Right cardiac atrium (tissue), 5 donors: ENCODE measurements around the gene PI4KB. TPM values are rescaled to one million over a fixed set of nuclear protein-coding genes. Genes with fewer than 3 reads are reported as not detected.

Experiments
- ATAC-seq, 2 donors: fragments of 200-7000 bp; cut with Tn5 transposase; one replicate each; pipeline versions ENCODE4 v1.8.0 to v1.9.1; 2020; ENCODE audit warnings: moderate library complexity in 2 of 2, mild to moderate bottlenecking in 1 of 2
- DNase-seq, 3 donors: peaks; one replicate each; pipeline ENCODE4 v3.0.0-alpha.2; 2020
- H3K27ac ChIP-seq: one replicate; pipeline ENCODE4 v1.5.1; 2013; ENCODE audit warnings: mild to moderate bottlenecking, low read length, control low read depth, moderate library complexity
- H3K27me3 ChIP-seq: one replicate; pipeline ENCODE4 v1.6.1; 2013; ENCODE audit not compliant: control insufficient read depth, insufficient read depth
- H3K4me1 ChIP-seq: one replicate; pipeline ENCODE4 v1.6.1; 2013; ENCODE audit warnings: low read length; ENCODE audit not compliant: control insufficient read depth, insufficient read depth
- H3K4me3 ChIP-seq: one replicate; pipeline ENCODE4 v1.5.1; 2013; ENCODE audit warnings: low read length, control low read depth
- H3K9me3 ChIP-seq: one replicate; pipeline ENCODE4 v1.6.1; 2013; ENCODE audit warnings: low read length; ENCODE audit not compliant: control insufficient read depth
- WGBS: extraction: QIAGEN DNeasy Blood & Tissue Kit; methylation state at CpG from one replicate; pipeline ENCODE4 v1.1.7; 2013; 5-methylcytosine and 5-hydroxymethylcytosine counted together
- intact Hi-C, 4 donors: fragments of 100-400 bp; cut with DNase I; formaldehyde crosslinking; loops; one replicate each; pipeline versions ENCODE4 v1.11.0 to v1.14.0; 2022 to 2023
- polyA plus RNA-seq: library from polyadenylated mRNA; stranded (reverse); fragments of 200-250 nt; gene quantifications from one replicate; pipeline ENCODE4 v1.2.3, GENCODE V29; 2013
- total RNA-seq, 4 donors: library from RNA; stranded (reverse); fragmentation: NEBNext Ultra II Directional; extraction: Animal tissue kit (Norgen Biotek cat#: 25700); gene quantifications; one replicate each; pipeline ENCODE4 v1.2.1, GENCODE V29; 2021
- donor health status: healthy with polysubstance abuse.
- donor health status: DM: no; HTN: yes; CAD: no.
- donor health status: DM: no; HTN: no; CAD: no.
- donor health status: DM: no; HTN: yes; CAD: no; lungs with severe emphysema.
- donor health status: DM: yes; HTN: yes; CAD: no.

PI4KB gene
- total and polyA plus RNA-seq, 5 donors: 31.0 to 62.0 (median 49.2) TPM

- no peaks in the 10 kb centered on the region for H3K27me3 ChIP-seq
- intact Hi-C loops: no loop called here
- 77% methylated on average over 3 of the region's 3 CpGs for WGBS
- H3K4me1 ChIP-seq: no peaks in the 10 kb centered on the region
- no peaks in the 10 kb centered on the region for H3K9me3 ChIP-seq
- no peak overlapping the region for H3K4me3 ChIP-seq
- ATAC-seq: no peak
- H3K27ac ChIP-seq: no peak overlapping the region
- no peak for DNase-seq
Observed at GRCh38 chr1:151273924-151274466, 53.2 kb downstream of the PI4KB start.

GRCh38 chr1:151267760-151268159, 59.5 kb downstream of the PI4KB start:
- DNase-seq (no peak), ATAC-seq (no peak)
- 66% methylated on average over 4 of the region's 4 CpGs for WGBS
- no peaks in the 10 kb centered on the region for H3K4me1 ChIP-seq
- no peak overlapping the region for H3K27ac ChIP-seq
- H3K4me3 ChIP-seq: no peak overlapping the region
- H3K27me3 ChIP-seq: no peaks in the 10 kb centered on the region
- H3K9me3 ChIP-seq: no peaks in the 10 kb centered on the region
- intact Hi-C loops: no loop called here

- DNase-seq (no peak), ATAC-seq (no peak)
- Histone ChIP-seq H3K27ac (no peak overlapping the region), H3K9me3 (no peaks in the 10 kb centered on the region), H3K4me3 (no peak overlapping the region), H3K27me3 (no peaks in the 10 kb centered on the region), H3K4me1 (no peaks in the 10 kb centered on the region)
- 80% methylated on average over 8 of the region's 8 CpGs for WGBS
- intact Hi-C loops: no loop called here
Observed at GRCh38 chr1:151266821-151267220, 60.4 kb downstream of the PI4KB start.

- WGBS: 93% methylated on average over 3 of the region's 3 CpGs
- intact Hi-C loops: no loop called here
- no peaks in the 10 kb centered on the region for H3K27me3 ChIP-seq
- ATAC-seq: no peak
- H3K9me3 ChIP-seq: no peaks in the 10 kb centered on the region
- no peaks in the 10 kb centered on the region for H3K4me1 ChIP-seq
- no peak overlapping the region for H3K4me3 ChIP-seq
- DNase-seq: no peak
- H3K27ac ChIP-seq: no peak overlapping the region
Observed at GRCh38 chr1:151266315-151266714, 60.9 kb downstream of the PI4KB start.

DNA sequence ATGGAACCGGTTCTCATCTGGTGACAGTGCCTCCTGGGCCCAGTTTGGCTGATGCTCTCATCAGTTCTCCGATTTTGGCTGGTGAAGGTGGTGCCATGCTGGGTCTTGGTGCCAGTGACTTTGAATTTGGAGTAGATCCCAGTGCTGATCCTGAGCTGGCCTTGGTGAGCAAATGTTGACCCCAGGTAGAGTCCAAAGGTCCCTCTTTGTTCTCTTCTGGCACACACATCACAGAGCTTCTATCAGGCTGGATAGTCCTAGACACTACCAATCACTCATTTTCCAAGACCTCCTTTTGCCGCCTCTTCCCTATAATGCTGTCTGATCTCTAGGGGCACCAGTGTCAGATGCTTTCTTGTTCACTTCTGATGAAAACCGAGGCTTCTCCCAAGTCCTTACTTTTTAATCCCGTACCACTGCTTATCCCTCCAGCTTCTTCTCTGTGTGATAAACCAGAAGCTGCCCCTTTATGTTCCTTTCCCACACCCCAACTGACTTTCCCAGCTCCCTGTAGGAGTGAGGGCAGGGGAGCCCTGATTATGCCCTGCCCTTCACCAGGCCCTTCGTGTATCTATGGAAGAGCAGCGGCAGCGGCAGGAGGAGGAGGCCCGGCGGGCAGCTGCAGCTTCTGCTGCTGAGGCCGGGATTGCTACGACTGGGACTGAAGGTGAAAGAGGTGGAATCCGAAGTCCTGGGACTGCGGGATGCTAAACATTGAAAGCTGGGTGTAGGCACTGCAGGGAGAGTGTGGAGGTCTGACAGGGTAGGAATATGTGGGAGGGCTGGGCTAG, 61.6 kb downstream of the PI4KB start:
- intact Hi-C loops: no loop called here
- no peaks in the 10 kb centered on the region for H3K27me3 ChIP-seq
- 92% methylated on average over 14 of the region's 14 CpGs for WGBS
- H3K4me1 ChIP-seq: no peaks in the 10 kb centered on the region
- no peak for ATAC-seq
- H3K27ac ChIP-seq: no peak overlapping the region
- no peak overlapping the region for H3K4me3 ChIP-seq
- no peaks in the 10 kb centered on the region for H3K9me3 ChIP-seq
- no peak for DNase-seq

GRCh38 chr1:151259351-151259750, 67.9 kb downstream of the PI4KB start:
- DNase-seq (no peak), ATAC-seq (no peak)
- no peak overlapping the region for H3K4me3 ChIP-seq
- H3K27ac ChIP-seq: no peak overlapping the region
- 74% methylated on average over 2 of the region's 2 CpGs for WGBS
- peaks cover 1% of the 10 kb centered on the region for H3K4me1 ChIP-seq
- H3K27me3 ChIP-seq: no peaks in the 10 kb centered on the region
- H3K9me3 ChIP-seq: no peaks in the 10 kb centered on the region
- intact Hi-C loops: no loop called here

- H3K9me3 ChIP-seq: no peaks in the 10 kb centered on the region
- no peak overlapping the region for H3K27ac ChIP-seq
- peak overlapping the region; percentile 69 for H3K4me3 ChIP-seq
- H3K27me3 ChIP-seq: no peaks in the 10 kb centered on the region
- 29% methylated on average over 10 of the region's 10 CpGs for WGBS
- DNase-seq (no peak), ATAC-seq (no peak)
- H3K4me1 ChIP-seq: peaks cover 1% of the 10 kb centered on the region
- intact Hi-C loops: no loop called here
Observed at GRCh38 chr1:151255381-151255780, 71.8 kb downstream of the PI4KB start.

GRCh38 chr1:151254217-151255213, 72.7 kb downstream of the PI4KB start, which contains the start of gene PSMD4:
Gene PSMD4, plus strand, starts transcription at chr1:151254734. Its CDS starts 49 bp downstream, at chr1:151254783.
- H3K9me3 ChIP-seq: no peaks in the 10 kb centered on the region
- peak within 1 kb of the TSS; percentile 75 for H3K27ac ChIP-seq
- ATAC-seq: peak; percentile 99
- H3K27me3 ChIP-seq: no peaks in the 10 kb centered on the region
- 9% methylated on average over 56 of the region's 56 CpGs for WGBS
- H3K4me1 ChIP-seq: no peaks in the 10 kb centered on the region
- DNase-seq: peak; percentile 94 to 97 (median 97)
- peak within 1 kb of the TSS; percentile 69 for H3K4me3 ChIP-seq
- intact Hi-C loops: loop anchor here in 2 of 4 donors (5.0 kb wide), 1 partner anchor 57 kb away; the partner anchor contains the start of gene PIP5K1A (in 2 of the 2)

DNA sequence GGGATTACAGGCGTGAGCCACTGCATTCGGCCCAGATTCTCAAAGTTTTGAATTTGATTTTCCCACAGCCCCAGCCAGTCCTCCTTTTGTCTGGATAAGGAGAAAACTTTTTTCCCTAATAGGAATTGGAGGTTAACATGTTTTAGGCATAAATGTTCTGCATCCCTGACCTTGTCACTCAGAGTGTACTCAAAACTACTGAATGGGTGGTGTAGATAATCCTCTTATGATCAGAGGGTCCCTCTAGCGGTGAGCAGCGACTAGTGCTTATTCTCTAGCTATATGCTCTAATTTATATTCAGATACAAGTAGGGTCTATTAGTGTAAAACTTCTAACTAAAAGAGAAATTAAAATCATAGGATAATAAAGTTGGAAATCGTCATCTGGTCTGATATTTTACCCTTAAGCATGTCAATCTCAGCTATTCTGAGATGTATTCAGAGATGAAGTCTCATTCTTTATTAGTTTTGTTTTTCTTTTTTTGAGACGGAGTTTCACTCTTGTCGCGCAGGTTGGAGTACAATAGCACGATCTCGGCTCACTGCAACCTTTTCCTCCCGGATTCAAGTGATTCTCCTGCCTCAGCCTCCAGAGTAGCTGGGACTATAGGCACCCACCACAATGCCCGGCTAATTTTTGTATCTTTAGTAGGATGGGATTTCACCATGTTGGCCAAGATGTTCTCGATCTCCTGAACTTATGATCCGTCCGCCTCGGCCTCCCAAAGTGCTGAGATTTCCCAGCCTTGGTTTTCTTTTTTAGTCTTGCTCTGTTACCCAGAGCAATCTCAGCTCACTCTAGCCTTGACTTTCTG, 75.4 kb downstream of the PI4KB start:
- Histone ChIP-seq H3K9me3 (no peaks in the 10 kb centered on the region), H3K4me3 (no peak overlapping the region), H3K27me3 (no peaks in the 10 kb centered on the region), H3K27ac (no peak overlapping the region), H3K4me1 (no peaks in the 10 kb centered on the region)
- peak in 1 of 2 donors; percentile 38 for ATAC-seq
- WGBS: 63% methylated on average over 16 of the region's 16 CpGs
- peak in 2 of 3 donors; percentile 61 to 85 for DNase-seq
- intact Hi-C loops: loop anchor here in 3 of 4 donors (2.0 to 5.0 kb wide), 2 partner anchors 55 kb away; partner anchors contain the start of gene PIP5K1A (in 2 of the 3)

DNA sequence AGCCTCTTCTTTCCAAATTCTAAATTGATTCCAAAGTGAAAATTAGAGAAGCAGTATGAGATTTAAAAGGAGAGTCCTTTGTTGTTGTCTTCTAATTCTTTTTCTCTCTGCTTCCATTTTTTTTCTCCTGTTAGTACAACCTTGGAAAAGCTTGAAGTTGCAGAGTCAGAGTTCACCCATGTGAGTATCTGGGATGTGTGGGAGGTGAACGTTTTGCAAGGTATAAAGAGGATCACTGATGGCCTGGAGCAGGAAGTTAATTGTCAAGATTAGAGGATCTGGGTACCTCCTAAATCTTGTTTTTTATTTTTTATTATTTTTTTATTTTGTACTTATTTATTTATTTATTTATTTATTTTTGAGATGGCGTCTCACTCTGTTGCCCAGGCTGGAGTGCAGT, 80.4 kb downstream of the PI4KB start:
- intact Hi-C loops: no loop called here
- H3K27me3 ChIP-seq: no peaks in the 10 kb centered on the region
- no peak overlapping the region for H3K27ac ChIP-seq
- H3K9me3 ChIP-seq: no peaks in the 10 kb centered on the region
- no peak for ATAC-seq
- no peak overlapping the region for H3K4me3 ChIP-seq
- 82% methylated on average over 2 of the region's 2 CpGs for WGBS
- no peaks in the 10 kb centered on the region for H3K4me1 ChIP-seq
- DNase-seq: no peak
